Spleen (tissue), 10 donors: ENCODE results near the gene ETV3. TPM values are rescaled to one million over a fixed set of nuclear protein-coding genes. Genes with fewer than 3 reads are reported as not detected.

Experiments
- polyA plus RNA-seq, 3 donors: library from polyadenylated mRNA; stranded (reverse); fragments of 200-250 nt; gene quantifications; one replicate each; pipeline ENCODE4 v1.2.1, GENCODE V29; 2013
- total RNA-seq, 7 donors: library from RNA; depleted of rRNA in 3 of 7; stranded (reverse); fragments of >200 nt in 3 of 7; fragmentation: NEBNext Ultra II Directional in 4 of 7; extraction: Animal tissue kit (Norgen Biotek cat#: 25700) in 4 of 7; gene quantifications; one replicate each; pipeline versions ENCODE4 v1.1.0 to v1.2.1, GENCODE V29; 2016 to 2021
- donor health status: healthy with polysubstance abuse.
- donor health status: DM: no; HTN: no; CAD: no; lungs with moderate emphysema.
- donor health status: DM: no; HTN: no; CAD: no.
- donor health status: Bipolar disorder and iron deficiency.
- donor health status: healthy.
- donor health status: DM: no; HTN: no; CAD: no.
- donor health status: DM: yes; HTN: yes; CAD: no.

The ETV3 gene
- total and polyA plus RNA-seq, 10 donors, result 4.2 to 35.9 (median 20.8) TPM

Other genes starting within 250 kb of the ETV3 start
- gene PEAR1, start 244.7 kb downstream of the ETV3 start, total RNA-seq, result 10 to 100 TPM; 16.1 to 28.3 (median 24.2) TPM
- 1 to 10 TPM; 1.4 to 6.2 (median 2.6) TPM for gene PEAR1, start 244.7 kb downstream of the ETV3 start, polyA plus RNA-seq
- under 1 TPM in 3 of 7 donors, not detected in 4; 0.13 to 0.47 (median 0.23) TPM for gene LRRC71, start 217.8 kb downstream of the ETV3 start, total RNA-seq
- under 1 TPM; 0.03 to 0.51 (median 0.43) TPM for gene LRRC71, start 217.8 kb downstream of the ETV3 start, polyA plus RNA-seq
- gene ARHGEF11, start 92.7 kb downstream of the ETV3 start, total RNA-seq, result 10 to 100 TPM; 28.4 to 65.3 (median 45.5) TPM
- 10 to 100 TPM in 1 of 3 donors, 1 to 10 TPM in 2; 3.4 to 10.2 (median 3.4) TPM for gene ARHGEF11, start 92.7 kb downstream of the ETV3 start, polyA plus RNA-seq
- gene ETV3L, start 38.6 kb downstream of the ETV3 start, total RNA-seq, result not detected
- gene ETV3L, start 38.6 kb downstream of the ETV3 start, polyA plus RNA-seq, result not detected